Hindlimb muscle (tissue), 1 donor: ENCODE results near the gene BTBD3. TPM values are rescaled to one million over a fixed set of nuclear protein-coding genes. Genes with fewer than 3 reads are reported as not detected.
A peak's percentile ranks its signal among the peaks of the same experiment; 100 is the strongest.

ENCODE experiments used
- DNase-seq: peaks from one replicate; pipeline ENCODE4 v3.0.0-alpha.2; 2013
- polyA plus RNA-seq: library from polyadenylated mRNA; unstranded; fragments of 120-200 nt; gene quantifications from one replicate; pipeline ENCODE4 v1.2.1, GENCODE V29; 2013; ENCODE audit not compliant: insufficient read length

The BTBD3 gene
- polyA plus RNA-seq = 38.6 TPM

DNA sequence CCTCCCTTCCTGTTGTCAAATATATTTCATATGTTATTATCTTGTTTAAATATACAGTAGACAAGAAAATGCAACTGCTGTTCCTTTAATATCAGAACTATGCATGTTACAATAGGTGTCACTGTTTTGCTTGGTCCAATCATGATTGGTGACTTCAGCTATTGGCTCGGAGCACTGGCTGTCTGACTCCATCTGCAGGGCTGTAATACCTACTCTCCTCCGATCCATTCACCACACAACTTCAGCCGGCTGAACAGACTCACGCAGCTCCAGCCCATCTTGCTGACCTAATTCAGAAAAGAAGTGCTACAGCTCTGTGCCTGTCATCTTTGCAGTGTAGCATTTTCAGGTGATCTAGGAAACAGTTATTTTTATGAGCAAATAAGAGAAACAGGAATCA, at the start of gene BTBD3:
Gene BTBD3 (plus strand): TSS at position 231 of the 400 bp plus-strand sequence. CDS start 383 bp downstream, outside the sequence.
- peak; percentile 85 for DNase-seq

- no peak for DNase-seq
Measured at GRCh38 chr20:11869641-11870040, 48.1 kb upstream of the BTBD3 start.

- DNase-seq = no peak
Measured at GRCh38 chr20:11870411-11870810, 47.3 kb upstream of the BTBD3 start.

- DNase-seq = no peak
Measured at GRCh38 chr20:11876555-11876954, 41.1 kb upstream of the BTBD3 start.

DNA sequence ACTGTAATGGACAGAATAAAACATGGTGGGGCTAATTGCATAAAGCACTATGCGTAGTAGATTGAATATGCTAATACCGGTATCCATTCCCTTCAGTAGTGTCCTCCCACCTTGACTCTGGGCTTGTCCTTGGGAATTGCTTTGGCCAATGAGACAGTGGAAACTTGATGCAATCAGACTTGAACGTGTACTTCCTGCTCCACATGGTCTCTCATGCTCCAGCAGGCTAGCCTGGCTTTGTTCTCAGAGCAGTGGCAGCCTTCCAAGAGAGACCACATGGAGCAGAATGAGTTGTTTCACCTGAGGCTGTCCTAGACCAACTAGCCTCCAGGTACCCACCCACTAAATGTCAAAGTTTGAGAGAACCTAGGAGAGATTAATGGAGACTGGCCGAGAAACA, 37.0 kb upstream of the BTBD3 start:
- no peak for DNase-seq

- no peak for DNase-seq
Measured at GRCh38 chr20:11881449-11881848, 36.2 kb upstream of the BTBD3 start.

GRCh38 chr20:11882651-11883050, 35.0 kb upstream of the BTBD3 start:
- DNase-seq = no peak

GRCh38 chr20:11888648-11889047, 29.0 kb upstream of the BTBD3 start:
- DNase-seq = no peak

DNA sequence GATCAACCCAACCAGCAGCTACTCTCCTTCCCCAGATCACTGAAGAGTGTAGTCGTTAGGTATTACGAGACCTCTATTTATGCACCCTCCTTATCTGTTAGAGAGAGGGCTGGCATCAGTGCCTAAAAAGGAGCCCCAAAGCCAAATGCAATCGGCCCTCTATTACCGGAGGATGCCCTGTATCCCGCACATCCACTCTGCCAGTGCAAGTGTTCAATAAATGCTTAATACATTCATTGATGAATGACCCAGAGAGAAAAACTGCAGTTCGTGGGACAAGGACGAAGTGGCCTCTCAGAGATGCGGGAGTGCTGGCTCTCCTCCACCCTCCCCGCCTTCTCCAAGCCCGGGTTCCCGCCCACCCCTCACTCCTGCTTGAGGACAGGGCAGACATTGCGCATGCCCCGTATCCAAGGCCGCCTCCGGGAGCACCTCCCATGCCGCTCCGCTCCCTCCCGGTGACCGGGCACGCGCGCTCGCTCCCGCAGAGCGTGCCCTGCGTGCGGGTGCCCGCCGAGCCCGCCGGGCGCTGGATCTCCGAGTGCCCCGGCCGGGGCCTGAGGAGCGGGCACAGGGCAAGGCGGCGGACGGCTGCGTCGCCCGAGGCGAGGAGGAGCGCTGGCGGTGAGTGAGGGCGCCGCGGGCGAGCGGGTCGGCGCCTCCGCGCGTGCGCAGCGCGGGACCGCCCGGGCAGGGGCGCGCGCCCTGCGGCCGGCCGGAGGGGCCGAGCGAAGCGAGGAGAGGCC, 27.2 kb upstream of the BTBD3 start:
- peak; percentile 95 for DNase-seq

DNA sequence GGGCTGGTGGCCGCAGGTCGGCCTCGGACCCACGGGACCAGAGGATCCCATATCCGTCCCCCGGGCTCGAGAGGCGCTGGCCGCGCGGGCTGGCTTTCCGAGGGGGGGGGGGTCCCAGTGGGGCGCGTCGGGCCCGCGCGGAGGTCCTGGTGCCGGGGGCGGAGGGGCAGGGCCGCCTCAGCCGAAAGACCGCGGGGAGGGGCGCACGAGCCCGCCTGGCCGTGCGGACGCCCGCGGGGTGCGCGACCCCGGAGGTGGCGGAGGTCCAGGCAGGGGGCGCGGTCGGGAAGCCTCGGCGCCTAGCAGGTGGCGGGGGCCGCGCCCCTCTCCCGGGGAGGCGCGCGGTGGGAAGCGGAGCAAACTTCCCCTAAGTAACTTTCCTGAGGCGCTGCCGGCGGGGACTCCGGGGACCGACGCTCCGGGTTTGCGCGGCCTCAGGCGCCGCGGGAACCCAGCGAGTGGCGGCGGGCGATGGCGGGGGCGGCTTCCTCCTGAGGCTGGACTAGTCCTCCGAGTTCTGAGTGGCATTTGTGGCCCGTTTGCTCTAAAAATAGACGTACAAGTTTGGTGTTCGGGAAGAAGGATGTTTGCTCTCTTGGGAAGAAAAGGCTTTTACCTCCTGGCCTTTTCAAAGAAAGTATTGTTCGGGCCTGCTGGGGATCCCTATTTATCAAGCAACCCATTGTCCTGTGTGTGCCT, 26.5 kb upstream of the BTBD3 start:
- DNase-seq = peak; percentile 82

- DNase-seq = peak; percentile 80
Measured at GRCh38 chr20:11891776-11892545, 25.7 kb upstream of the BTBD3 start.

DNA sequence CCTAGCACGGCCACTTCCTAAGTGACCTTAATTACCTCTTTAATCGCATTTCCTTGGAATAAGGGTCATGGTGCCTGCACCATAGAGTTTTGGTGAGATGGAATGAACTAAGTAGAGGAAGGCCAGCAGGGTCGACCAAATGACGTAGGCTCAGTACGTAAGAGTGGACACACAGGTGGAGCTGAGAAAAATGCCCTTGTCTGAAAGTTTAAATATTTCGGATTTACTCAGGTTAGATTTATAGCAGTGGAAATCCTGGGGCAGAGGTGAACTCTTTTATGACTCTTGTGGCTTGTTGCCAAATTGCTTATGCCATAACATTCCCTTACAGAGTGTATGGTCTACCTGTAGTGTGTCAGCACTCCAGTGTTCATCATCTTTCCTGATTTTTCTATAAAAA, 23.6 kb upstream of the BTBD3 start:
- DNase-seq = no peak

- DNase-seq = no peak
Measured at GRCh38 chr20:11895861-11896387, 21.8 kb upstream of the BTBD3 start.

DNA sequence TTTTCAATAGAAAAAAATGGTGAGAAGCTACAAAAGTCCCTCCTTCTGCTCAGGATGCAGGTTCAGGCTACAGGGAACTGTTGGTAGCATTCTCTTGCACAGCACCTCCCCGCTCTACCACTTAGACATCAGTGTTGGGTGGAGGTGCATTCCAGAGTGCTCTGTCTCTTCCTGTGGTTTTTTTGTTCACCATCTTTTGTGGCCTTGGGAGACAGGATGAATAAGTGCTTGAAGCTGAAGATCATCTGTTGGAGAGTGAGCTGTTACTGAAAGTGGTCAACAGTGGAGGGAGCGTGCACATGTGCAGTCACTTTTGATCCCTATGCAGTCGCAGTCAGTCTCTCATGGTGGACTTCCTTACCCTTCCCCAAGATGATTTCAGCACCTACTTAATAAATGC, 16.6 kb upstream of the BTBD3 start:
- no peak for DNase-seq

DNA sequence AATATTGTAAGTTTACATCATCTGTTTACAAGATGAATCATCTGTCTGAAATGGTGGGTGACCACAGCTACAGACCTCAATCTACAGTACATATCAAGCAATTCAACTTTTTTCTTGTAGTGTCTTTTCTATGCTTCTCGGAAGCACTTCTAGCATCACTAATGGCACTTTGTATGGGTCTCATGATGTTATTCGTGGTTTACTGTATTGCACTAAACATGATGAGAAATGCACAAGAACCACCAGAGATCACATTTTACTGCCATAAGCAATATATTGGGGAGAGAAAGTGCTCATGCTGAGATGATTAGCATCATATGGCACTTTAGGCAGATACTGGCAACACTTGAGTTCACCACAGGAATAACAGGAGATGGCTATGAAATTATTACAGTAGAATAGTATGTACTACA, 15.4 kb upstream of the BTBD3 start:
- DNase-seq = no peak

DNA sequence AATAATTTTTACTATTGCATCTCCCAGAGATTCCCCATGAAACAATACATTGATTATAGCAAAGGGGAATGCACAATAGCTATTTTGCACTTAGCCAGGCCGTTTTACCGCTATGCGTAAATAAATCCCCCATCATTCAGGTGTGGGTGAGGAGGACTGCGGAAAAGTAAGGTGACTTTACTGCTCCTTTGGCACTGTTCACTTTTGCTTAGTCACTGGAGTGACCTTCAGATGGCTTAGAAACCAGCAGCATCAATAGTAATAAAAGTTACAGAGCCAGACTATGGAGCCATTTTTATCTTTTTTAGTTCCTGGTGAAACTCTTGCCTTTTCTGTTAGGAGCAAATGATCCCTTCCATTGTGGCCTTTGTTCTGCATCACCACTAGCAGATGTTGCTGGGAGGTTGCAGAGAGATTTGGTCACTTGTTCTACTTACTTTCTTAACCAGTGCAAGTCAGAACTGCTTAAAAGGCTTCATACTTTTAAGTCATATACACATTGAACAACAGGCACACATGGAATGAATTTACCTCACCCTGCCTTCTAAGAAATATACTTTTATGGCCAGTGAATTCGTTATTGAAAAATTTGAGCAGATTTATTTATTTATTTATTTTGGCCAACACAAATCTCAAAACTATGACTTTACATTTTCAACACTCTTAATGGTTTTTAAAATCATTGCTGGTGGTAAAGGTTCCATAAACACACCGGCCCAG, 12.1 kb upstream of the BTBD3 start:
- no peak for DNase-seq

DNA sequence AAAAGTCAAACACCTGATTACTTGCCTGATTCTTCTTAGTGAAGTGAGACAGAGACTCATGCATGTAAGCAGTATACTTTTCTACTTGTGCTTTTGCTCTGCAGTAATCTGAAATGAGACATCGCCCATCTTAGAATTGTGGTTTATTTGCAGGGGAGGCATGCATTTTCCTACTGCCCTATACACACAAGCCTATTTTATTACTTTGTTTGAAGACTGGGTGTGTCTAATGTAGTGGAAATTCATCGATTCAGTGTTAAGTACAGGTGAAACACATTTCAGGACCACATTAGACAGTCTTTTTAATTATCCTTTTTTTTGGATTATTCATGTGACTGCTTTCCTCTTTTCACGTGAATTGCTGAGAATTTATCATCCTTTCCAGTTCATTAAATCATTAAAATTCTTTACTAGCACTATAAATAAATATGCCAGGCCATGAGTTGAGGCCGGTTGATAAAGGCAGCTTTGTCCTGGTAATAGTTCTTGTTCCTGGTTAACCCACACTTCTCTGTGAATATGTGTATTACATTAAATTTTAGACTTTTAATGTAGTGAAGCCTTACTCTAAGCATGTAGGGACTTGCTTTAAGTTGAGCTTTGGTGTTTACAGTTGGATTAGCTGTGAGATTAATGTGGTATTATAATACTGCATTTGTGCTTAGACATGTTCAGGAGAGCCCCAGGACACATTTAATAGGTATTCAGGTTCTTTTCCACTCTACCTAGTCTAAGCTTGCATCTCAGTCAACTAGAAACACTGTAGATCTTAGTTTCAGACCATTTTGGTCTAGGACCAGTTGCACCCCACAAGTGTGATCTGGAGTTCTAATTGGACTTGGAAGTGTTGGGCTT, 10.8 kb upstream of the BTBD3 start:
- no peak for DNase-seq

DNA sequence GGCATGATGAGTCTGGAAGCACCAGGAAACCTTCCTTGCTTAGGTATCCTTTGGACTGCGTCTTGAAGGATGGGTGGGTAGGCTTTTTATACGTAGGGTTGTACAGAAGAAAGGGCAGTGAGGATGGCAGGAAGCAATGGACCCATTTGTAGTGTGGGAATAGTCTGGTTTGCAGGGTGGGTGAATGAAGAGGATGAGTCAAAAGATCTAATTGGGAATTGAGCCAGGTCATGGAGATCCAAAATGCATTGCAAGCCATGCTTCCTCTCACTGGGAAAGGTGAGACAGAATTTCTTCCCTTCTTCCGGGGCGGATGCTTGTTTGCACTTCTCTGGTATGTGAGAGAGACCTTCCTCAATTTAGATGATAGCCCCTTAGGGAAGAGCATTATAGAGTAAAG, 10.1 kb upstream of the BTBD3 start:
- DNase-seq = no peak

GRCh38 chr20:11912013-11912658, 5.6 kb upstream of the BTBD3 start:
- DNase-seq = no peak

- no peak for DNase-seq
Measured at GRCh38 chr20:11912659-11913415, 4.9 kb upstream of the BTBD3 start.
